IPS-18a (cell line): ENCODE results near the gene SYS1.

Source experiments
- H3K27ac ChIP-seq: one replicate; pipeline ENCODE4 v1.5.1; 2013; ENCODE audit warnings: low read length
- H3K27me3 ChIP-seq: one replicate; pipeline ENCODE4 v1.6.1; 2013; ENCODE audit warnings: mild to moderate bottlenecking, low read length; ENCODE audit not compliant: control insufficient read depth, insufficient read depth
- H3K36me3 ChIP-seq: one replicate; pipeline ENCODE4 v1.6.1; 2013; ENCODE audit warnings: low read depth, low read length; ENCODE audit not compliant: control insufficient read depth
- H3K4me1 ChIP-seq: one replicate; pipeline ENCODE4 v1.6.1; 2013; ENCODE audit warnings: low read depth, low read length; ENCODE audit not compliant: control insufficient read depth
- H3K4me3 ChIP-seq: one replicate; pipeline ENCODE4 v1.5.1; 2013; ENCODE audit warnings: low read length
- H3K9ac ChIP-seq: one replicate; pipeline ENCODE4 v1.6.1; 2013; ENCODE audit warnings: mild to moderate bottlenecking, low read length, moderate library complexity
- H3K9me3 ChIP-seq: one replicate; pipeline ENCODE4 v1.6.1; 2013; ENCODE audit warnings: low read depth, low read length; ENCODE audit not compliant: control insufficient read depth

Gene SYS1

GRCh38 chr20:45399018-45399417 lies 36.1 kb downstream of the SYS1 start:
- Histone ChIP-seq H3K27me3 (peaks cover 7% of the 10 kb centered on the region), H3K9me3 (peaks cover 12% of the 10 kb centered on the region), H3K4me1 (no peaks in the 10 kb centered on the region), H3K9ac (no peak overlapping the region), H3K4me3 (no peak overlapping the region), H3K27ac (no peak overlapping the region), H3K36me3 (no peaks in the 10 kb centered on the region)

- no peak overlapping the region for H3K27ac ChIP-seq
- H3K9ac ChIP-seq, result no peak overlapping the region
- H3K27me3 ChIP-seq, result peaks cover 21% of the 10 kb centered on the region
- H3K4me1 ChIP-seq, result no peaks in the 10 kb centered on the region
- peaks cover 12% of the 10 kb centered on the region for H3K9me3 ChIP-seq
- no peak overlapping the region for H3K4me3 ChIP-seq
- H3K36me3 ChIP-seq, result no peaks in the 10 kb centered on the region
Measured at GRCh38 chr20:45400346-45401031, 37.5 kb downstream of the SYS1 start.

- H3K27me3 ChIP-seq, result peaks cover 42% of the 10 kb centered on the region
- no peaks in the 10 kb centered on the region for H3K4me1 ChIP-seq
- peaks cover 12% of the 10 kb centered on the region for H3K9me3 ChIP-seq
- no peak overlapping the region for H3K9ac ChIP-seq
- no peak overlapping the region for H3K4me3 ChIP-seq
- no peak overlapping the region for H3K27ac ChIP-seq
- H3K36me3 ChIP-seq, result no peaks in the 10 kb centered on the region
Measured at GRCh38 chr20:45402946-45403345, 40.0 kb downstream of the SYS1 start.

- Histone ChIP-seq H3K27me3 (peaks cover 43% of the 10 kb centered on the region), H3K36me3 (peaks cover 9% of the 10 kb centered on the region), H3K4me1 (no peaks in the 10 kb centered on the region), H3K9me3 (peaks cover 12% of the 10 kb centered on the region), H3K4me3 (no peak overlapping the region), H3K9ac (no peak overlapping the region), H3K27ac (no peak overlapping the region)
Measured at GRCh38 chr20:45404438-45404837, 41.5 kb downstream of the SYS1 start.

GRCh38 chr20:45405571-45406259 lies 42.8 kb downstream of the SYS1 start:
- H3K9me3 ChIP-seq, result peaks cover 5% of the 10 kb centered on the region
- no peaks in the 10 kb centered on the region for H3K4me1 ChIP-seq
- H3K36me3 ChIP-seq, result peaks cover 21% of the 10 kb centered on the region
- peaks cover 43% of the 10 kb centered on the region for H3K27me3 ChIP-seq
- peak overlapping the region; percentile 88 for H3K4me3 ChIP-seq
- H3K27ac ChIP-seq, result no peak overlapping the region
- peak overlapping the region; percentile 79 for H3K9ac ChIP-seq

- peaks cover 43% of the 10 kb centered on the region for H3K27me3 ChIP-seq
- no peaks in the 10 kb centered on the region for H3K4me1 ChIP-seq
- no peaks in the 10 kb centered on the region for H3K9me3 ChIP-seq
- H3K27ac ChIP-seq, result no peak overlapping the region
- peak overlapping the region; percentile 88 for H3K4me3 ChIP-seq
- peaks cover 25% of the 10 kb centered on the region for H3K36me3 ChIP-seq
- peak overlapping the region; percentile 79 for H3K9ac ChIP-seq
Measured at GRCh38 chr20:45406260-45407066, 43.5 kb downstream of the SYS1 start.

GRCh38 chr20:45407067-45407745 lies 44.2 kb downstream of the SYS1 start:
- H3K9me3 ChIP-seq, result no peaks in the 10 kb centered on the region
- H3K27ac ChIP-seq, result no peak overlapping the region
- H3K9ac ChIP-seq, result peak overlapping the region; percentile 79
- peaks cover 25% of the 10 kb centered on the region for H3K36me3 ChIP-seq
- no peaks in the 10 kb centered on the region for H3K4me1 ChIP-seq
- H3K27me3 ChIP-seq, result peaks cover 43% of the 10 kb centered on the region
- H3K4me3 ChIP-seq, result peak overlapping the region; percentile 88

GRCh38 chr20:45407783-45408645 lies 45.1 kb downstream of the SYS1 start, which contains the start of gene DBNDD2:
Gene DBNDD2, plus strand, starts transcription at chr20:45408289. Its CDS starts 179 bp downstream, at chr20:45408468.
- H3K9me3 ChIP-seq, result no peaks in the 10 kb centered on the region
- no peaks in the 10 kb centered on the region for H3K4me1 ChIP-seq
- peak within 1 kb of the TSS; percentile 88 for H3K4me3 ChIP-seq
- H3K9ac ChIP-seq, result peak within 1 kb of the TSS; percentile 79
- H3K36me3 ChIP-seq, result peaks cover 25% of the 10 kb centered on the region
- H3K27ac ChIP-seq, result no peak within 1 kb of the TSS
- H3K27me3 ChIP-seq, result peaks cover 43% of the 10 kb centered on the region

GRCh38 chr20:45408646-45409213 lies 45.8 kb downstream of the SYS1 start:
- Histone ChIP-seq H3K36me3 (peaks cover 25% of the 10 kb centered on the region), H3K9ac (no peak overlapping the region), H3K4me1 (no peaks in the 10 kb centered on the region), H3K4me3 (no peak overlapping the region), H3K27me3 (peaks cover 40% of the 10 kb centered on the region), H3K27ac (no peak overlapping the region), H3K9me3 (no peaks in the 10 kb centered on the region)

- Histone ChIP-seq H3K4me3 (no peak overlapping the region), H3K27ac (no peak overlapping the region), H3K9ac (no peak overlapping the region), H3K4me1 (no peaks in the 10 kb centered on the region), H3K27me3 (peaks cover 30% of the 10 kb centered on the region), H3K9me3 (no peaks in the 10 kb centered on the region), H3K36me3 (peaks cover 25% of the 10 kb centered on the region)
Measured at GRCh38 chr20:45409521-45410272, 46.7 kb downstream of the SYS1 start.
